HG03103 (cell line): Measurements from ENCODE around the gene OLFM4.

Experiments used
- ATAC-seq: cut with Tn5 transposase; IDR thresholded peaks from one replicate; pipeline ENCODE4 v1.9.1; 2021; ENCODE audit warnings: low read depth; ENCODE audit not compliant: unreplicated experiment

The OLFM4 gene

GRCh38 chr13:53060840-53061490, 32.4 kb downstream of the OLFM4 start:
- ATAC-seq: no peak

GRCh38 chr13:53064731-53065130, 36.1 kb downstream of the OLFM4 start:
- no peak for ATAC-seq

GRCh38 chr13:53066411-53066810, 37.8 kb downstream of the OLFM4 start:
- ATAC-seq: no peak

GRCh38 chr13:53068585-53069520, 40.2 kb downstream of the OLFM4 start:
- ATAC-seq: no peak

GRCh38 chr13:53069800-53070199, 41.2 kb downstream of the OLFM4 start:
- ATAC-seq: no peak

- no peak for ATAC-seq
Measured at GRCh38 chr13:53073711-53074110, 45.1 kb downstream of the OLFM4 start.

GRCh38 chr13:53074114-53074513, 45.5 kb downstream of the OLFM4 start:
- ATAC-seq: no peak

GRCh38 chr13:53075356-53076041, 46.9 kb downstream of the OLFM4 start:
- ATAC-seq: no peak

- ATAC-seq: no peak
Measured at GRCh38 chr13:53079691-53080090, 51.1 kb downstream of the OLFM4 start.

- ATAC-seq: no peak
Measured at GRCh38 chr13:53088871-53089270, 60.3 kb downstream of the OLFM4 start.

- ATAC-seq: no peak
Measured at GRCh38 chr13:53089951-53090350, 61.3 kb downstream of the OLFM4 start.

- no peak for ATAC-seq
Measured at GRCh38 chr13:53090461-53090860, 61.8 kb downstream of the OLFM4 start.

- no peak for ATAC-seq
Measured at GRCh38 chr13:53092931-53093330, 64.3 kb downstream of the OLFM4 start.

GRCh38 chr13:53098455-53098854, 69.8 kb downstream of the OLFM4 start:
- ATAC-seq: no peak

GRCh38 chr13:53100394-53101063, 71.9 kb downstream of the OLFM4 start:
- ATAC-seq: no peak
